ENCODE results near the gene CAV1.

DNA sequence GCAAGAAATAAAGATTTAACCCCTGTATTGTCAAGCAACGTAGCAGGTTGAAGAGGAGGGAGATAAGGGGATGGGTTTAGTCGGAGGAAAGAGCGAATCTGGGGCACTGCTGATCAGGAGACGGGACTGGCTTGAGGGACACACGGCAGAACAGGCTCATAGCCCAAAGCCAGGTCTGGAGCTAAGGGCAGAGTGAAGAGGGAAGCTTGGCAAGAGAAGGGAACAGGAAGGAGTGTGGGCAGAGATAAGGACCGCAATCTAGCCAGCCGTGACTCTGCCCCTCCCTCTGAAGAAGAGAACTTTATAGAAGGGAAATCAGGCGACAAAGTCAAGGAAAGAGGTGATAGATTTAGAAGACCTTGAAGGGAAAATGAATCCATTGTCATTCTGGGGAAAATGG lies 67.6 kb downstream of the CAV1 start:
- no peak for TF ChIP-seq POLR2A (IDR thresholded peaks at IDR 0.05)
- TF ChIP-seq, protein P1, sequence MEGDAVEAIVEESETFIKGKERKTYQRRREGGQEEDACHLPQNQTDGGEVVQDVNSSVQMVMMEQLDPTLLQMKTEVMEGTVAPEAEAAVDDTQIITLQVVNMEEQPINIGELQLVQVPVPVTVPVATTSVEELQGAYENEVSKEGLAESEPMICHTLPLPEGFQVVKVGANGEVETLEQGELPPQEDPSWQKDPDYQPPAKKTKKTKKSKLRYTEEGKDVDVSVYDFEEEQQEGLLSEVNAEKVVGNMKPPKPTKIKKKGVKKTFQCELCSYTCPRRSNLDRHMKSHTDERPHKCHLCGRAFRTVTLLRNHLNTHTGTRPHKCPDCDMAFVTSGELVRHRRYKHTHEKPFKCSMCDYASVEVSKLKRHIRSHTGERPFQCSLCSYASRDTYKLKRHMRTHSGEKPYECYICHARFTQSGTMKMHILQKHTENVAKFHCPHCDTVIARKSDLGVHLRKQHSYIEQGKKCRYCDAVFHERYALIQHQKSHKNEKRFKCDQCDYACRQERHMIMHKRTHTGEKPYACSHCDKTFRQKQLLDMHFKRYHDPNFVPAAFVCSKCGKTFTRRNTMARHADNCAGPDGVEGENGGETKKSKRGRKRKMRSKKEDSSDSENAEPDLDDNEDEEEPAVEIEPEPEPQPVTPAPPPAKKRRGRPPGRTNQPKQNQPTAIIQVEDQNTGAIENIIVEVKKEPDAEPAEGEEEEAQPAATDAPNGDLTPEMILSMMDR (IDR thresholded peaks at IDR 0.05), result no peak
